ENCODE data around the gene EFCAB12. TPM values are rescaled to one million over a fixed set of nuclear protein-coding genes. Genes with fewer than 3 reads are reported as not detected.
A peak's percentile ranks its signal among the peaks of the same experiment; 100 is the strongest.
"Not testable (repeated sequence)": the region's sequence is repeated elsewhere in the genome, so short reads cannot be mapped to it uniquely, and the experiment has no call there.

Gene EFCAB12
- polyA plus RNA-seq, 10 donors = 0.07 to 0.59 (median 0.13) TPM

- DNase-seq = no peak
Measured at GRCh38 chr3:129369711-129370110, 58.7 kb downstream of the EFCAB12 start.

GRCh38 chr3:129367821-129368220 lies 60.6 kb downstream of the EFCAB12 start:
- peak in 2 of 3 donors; percentile 16 to 52 for DNase-seq

GRCh38 chr3:129366312-129366831 lies 62.1 kb downstream of the EFCAB12 start:
- no peak for DNase-seq

- peak; percentile 41 to 93 (median 73) for DNase-seq
Measured at GRCh38 chr3:129365296-129366136, 62.9 kb downstream of the EFCAB12 start.

GRCh38 chr3:129364811-129365210 lies 63.6 kb downstream of the EFCAB12 start:
- DNase-seq = not testable (repeated sequence)

- not testable (repeated sequence) for DNase-seq
Measured at GRCh38 chr3:129363356-129363755, 65.1 kb downstream of the EFCAB12 start.

GRCh38 chr3:129360705-129361460 lies 67.6 kb downstream of the EFCAB12 start:
- DNase-seq = no peak

- no peak for DNase-seq
Measured at GRCh38 chr3:129360171-129360611, 68.2 kb downstream of the EFCAB12 start.

GRCh38 chr3:129358772-129359371 lies 69.6 kb downstream of the EFCAB12 start:
- DNase-seq = no peak

GRCh38 chr3:129358177-129358771 lies 70.2 kb downstream of the EFCAB12 start:
- no peak for DNase-seq

GRCh38 chr3:129357616-129358015 lies 70.8 kb downstream of the EFCAB12 start:
- no peak for DNase-seq

GRCh38 chr3:129356756-129357425 lies 71.5 kb downstream of the EFCAB12 start:
- DNase-seq = no peak

GRCh38 chr3:129353589-129353941 lies 74.9 kb downstream of the EFCAB12 start:
- DNase-seq = peak in 1 of 3 donors; percentile 40

GRCh38 chr3:129352650-129353588 lies 75.5 kb downstream of the EFCAB12 start:
- peak in 1 of 3 donors; percentile 66 for DNase-seq

GRCh38 chr3:129352045-129352444 lies 76.4 kb downstream of the EFCAB12 start:
- no peak for DNase-seq

Other genes with a start within 250 kb of the EFCAB12 start
- 100 to 1,000 TPM; 298 to 344 (median 319) TPM for gene CNBP, start 244.7 kb downstream of the EFCAB12 start, polyA plus RNA-seq (ENCODE audit: insufficient read length in 10 of 10)
- gene COPG1, start 179.0 kb downstream of the EFCAB12 start, polyA plus RNA-seq (ENCODE audit: insufficient read length in 10 of 10) = 100 to 1,000 TPM; 103 to 143 (median 112) TPM
- 10 to 100 TPM; 20.5 to 28.9 (median 24.2) TPM for gene HMCES, start 149.8 kb downstream of the EFCAB12 start, polyA plus RNA-seq (ENCODE audit: insufficient read length in 10 of 10)
- gene MBD4, start 11.3 kb upstream of the EFCAB12 start, polyA plus RNA-seq (ENCODE audit: insufficient read length in 10 of 10) = 10 to 100 TPM; 22.6 to 30.5 (median 27.6) TPM
- 10 to 100 TPM; 19.7 to 45.8 (median 31.7) TPM for gene IFT122, start 11.6 kb upstream of the EFCAB12 start, polyA plus RNA-seq (ENCODE audit: insufficient read length in 10 of 10)
- gene RHO, start 100.0 kb upstream of the EFCAB12 start, polyA plus RNA-seq (ENCODE audit: insufficient read length in 10 of 10) = under 1 TPM in 3 of 10 donors, not detected in 7; 0.04 to 0.14 (median 0.10) TPM
- not detected for gene H1-8, start 114.5 kb upstream of the EFCAB12 start, polyA plus RNA-seq (ENCODE audit: insufficient read length in 10 of 10)
- gene PLXND1, start 178.0 kb upstream of the EFCAB12 start, polyA plus RNA-seq (ENCODE audit: insufficient read length in 10 of 10) = 100 to 1,000 TPM; 104 to 166 (median 120) TPM